Fibroblast of pulmonary artery (primary cell): ENCODE measurements around the gene COG5.

ENCODE experiments used
- DNase-seq: peaks from one replicate; pipeline ENCODE4 v3.0.0-alpha.2; 2010; ENCODE audit warnings: low read depth
- H3K4me3 ChIP-seq: replicated peaks from 2 replicates; pipeline ENCODE4 v1.5.1; 2011; ENCODE audit warnings: low read depth, mild to moderate bottlenecking, control low read depth, low read length, moderate library complexity
- TF ChIP-seq, protein P1 (sequence below): IDR thresholded peaks from 2 replicates; pipeline ENCODE4 v1.5.1; 2011; ENCODE audit warnings: mild to moderate bottlenecking, control low read depth, low read length, inconsistent platforms; ENCODE audit errors: missing control alignments

The COG5 gene

GRCh38 chr7:107501593-107501992 lies 62.1 kb downstream of the COG5 start:
- DNase-seq, result peak; percentile 54
- H3K4me3 ChIP-seq, result no peak overlapping the region
- TF ChIP-seq, protein P1, sequence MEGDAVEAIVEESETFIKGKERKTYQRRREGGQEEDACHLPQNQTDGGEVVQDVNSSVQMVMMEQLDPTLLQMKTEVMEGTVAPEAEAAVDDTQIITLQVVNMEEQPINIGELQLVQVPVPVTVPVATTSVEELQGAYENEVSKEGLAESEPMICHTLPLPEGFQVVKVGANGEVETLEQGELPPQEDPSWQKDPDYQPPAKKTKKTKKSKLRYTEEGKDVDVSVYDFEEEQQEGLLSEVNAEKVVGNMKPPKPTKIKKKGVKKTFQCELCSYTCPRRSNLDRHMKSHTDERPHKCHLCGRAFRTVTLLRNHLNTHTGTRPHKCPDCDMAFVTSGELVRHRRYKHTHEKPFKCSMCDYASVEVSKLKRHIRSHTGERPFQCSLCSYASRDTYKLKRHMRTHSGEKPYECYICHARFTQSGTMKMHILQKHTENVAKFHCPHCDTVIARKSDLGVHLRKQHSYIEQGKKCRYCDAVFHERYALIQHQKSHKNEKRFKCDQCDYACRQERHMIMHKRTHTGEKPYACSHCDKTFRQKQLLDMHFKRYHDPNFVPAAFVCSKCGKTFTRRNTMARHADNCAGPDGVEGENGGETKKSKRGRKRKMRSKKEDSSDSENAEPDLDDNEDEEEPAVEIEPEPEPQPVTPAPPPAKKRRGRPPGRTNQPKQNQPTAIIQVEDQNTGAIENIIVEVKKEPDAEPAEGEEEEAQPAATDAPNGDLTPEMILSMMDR, result peak; percentile 56

DNA sequence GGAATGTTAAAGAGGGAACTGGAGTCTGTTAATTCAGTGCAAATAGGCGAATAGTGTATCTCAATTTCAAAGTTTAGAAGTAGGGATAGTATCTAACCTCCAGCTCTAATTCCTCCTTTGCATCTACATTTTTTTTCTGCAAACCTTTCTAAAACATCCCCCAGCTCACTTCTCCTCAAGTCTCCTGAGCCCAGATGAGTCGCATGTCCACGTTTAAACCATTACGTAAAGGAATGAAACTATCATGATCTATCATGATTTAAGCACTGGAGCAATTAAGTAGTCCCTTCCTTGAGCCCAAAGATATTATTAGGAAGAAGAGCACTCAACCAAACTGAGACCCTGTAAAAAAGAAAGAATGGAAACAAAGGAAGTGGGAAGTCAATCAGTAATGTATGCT lies 64.0 kb downstream of the COG5 start:
- no peak for DNase-seq
- TF ChIP-seq, protein P1, result no peak
- H3K4me3 ChIP-seq, result no peak overlapping the region

DNA sequence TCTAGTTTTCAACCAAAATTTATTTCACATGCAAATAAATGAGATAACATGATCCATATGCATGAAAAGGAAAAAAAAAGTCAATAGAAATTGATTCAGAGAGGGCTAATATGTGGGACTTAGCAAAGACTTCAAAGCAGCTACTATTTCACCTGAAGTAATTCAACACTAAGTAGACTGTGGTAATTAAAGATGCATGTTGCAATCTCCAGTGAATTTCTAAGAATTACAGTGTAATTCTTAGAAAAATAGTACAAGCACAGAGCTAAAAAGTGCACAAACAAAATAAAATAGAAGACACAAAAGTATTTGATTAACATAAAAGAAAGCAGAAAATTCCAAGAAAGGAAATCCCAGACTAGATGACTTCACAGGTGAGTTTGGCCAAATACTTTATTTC lies 68.2 kb downstream of the COG5 start:
- DNase-seq, result no peak
- TF ChIP-seq, protein P1, result no peak
- H3K4me3 ChIP-seq, result no peak overlapping the region

GRCh38 chr7:107494884-107495283 lies 68.8 kb downstream of the COG5 start:
- no peak for DNase-seq
- H3K4me3 ChIP-seq, result no peak overlapping the region
- TF ChIP-seq, protein P1, result no peak

DNA sequence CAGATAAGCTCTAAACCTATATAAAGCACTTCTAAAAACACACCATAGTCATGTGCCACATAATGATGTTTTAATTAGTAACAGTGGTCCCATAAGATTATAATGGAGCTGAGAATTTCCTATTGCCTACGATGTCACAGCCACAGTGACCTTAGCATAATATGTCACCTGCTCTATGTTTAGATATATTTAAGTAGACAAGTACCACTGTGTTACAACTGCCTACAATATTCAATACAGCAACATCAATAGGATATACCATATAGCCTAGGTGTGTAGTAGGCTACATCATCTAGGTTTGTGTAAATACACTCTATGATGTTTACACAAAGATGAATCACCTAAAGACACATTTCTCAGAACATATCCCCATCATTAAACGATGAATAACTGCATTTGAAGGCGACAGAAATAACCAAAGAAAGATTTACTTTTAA lies 69.4 kb downstream of the COG5 start:
- TF ChIP-seq, protein P1, result no peak
- DNase-seq, result no peak
- H3K4me3 ChIP-seq, result no peak overlapping the region

GRCh38 chr7:107492875-107493274 lies 70.8 kb downstream of the COG5 start:
- no peak for DNase-seq
- TF ChIP-seq, protein P1, result no peak
- H3K4me3 ChIP-seq, result no peak overlapping the region

DNA sequence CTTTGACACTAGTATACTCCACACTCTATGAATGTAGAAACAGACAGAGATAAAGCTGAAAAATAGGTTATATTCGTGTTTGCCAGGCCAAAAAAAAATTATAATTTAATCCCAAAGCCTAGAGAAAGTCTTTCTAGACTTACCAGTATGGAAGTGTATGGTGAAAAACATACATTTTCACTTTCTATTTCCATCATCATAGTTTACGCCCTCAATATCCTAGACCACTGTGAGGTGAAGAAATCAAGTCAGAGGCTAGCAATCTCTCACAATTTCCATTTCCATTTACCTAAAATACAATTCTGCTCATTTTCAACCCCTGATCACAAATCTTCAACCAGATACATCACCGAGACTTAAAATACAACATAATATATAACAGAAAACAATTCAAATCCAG lies 77.7 kb downstream of the COG5 start:
- no peak overlapping the region for H3K4me3 ChIP-seq
- TF ChIP-seq, protein P1, result no peak
- DNase-seq, result no peak
